Panc1 (cell line): Measurements from ENCODE around the gene SLC29A1. TPM values are rescaled to one million over a fixed set of nuclear protein-coding genes. Genes with fewer than 3 reads are reported as not detected.

Experiments used
- ATAC-seq: fragments of 200-7000 bp; cut with Tn5 transposase; 2 replicates; pipeline ENCODE4 v1.9.1; 2020; ENCODE audit warnings: mild to moderate bottlenecking, moderate library complexity
- BruUV-seq: library from RNA; stranded (reverse); fragments of 400-500 nt; replicated peaks from 2 replicates; lab custom pipeline; 2021; lab: Mats Ljungman, UMichigan
- CTCF ChIA-PET: fragments of 300-600 bp; sonication (Branson Sonifier 250); formaldehyde crosslinking; loops from one replicate; lab custom pipeline; 2022; ENCODE audit warnings: antibody characterized with exemption; lab: Charles Lee
- POLR2A ChIA-PET: fragments of 300-600 bp; sonication (Branson Sonifier 250); formaldehyde crosslinking; loops from one replicate; lab custom pipeline; 2022; ENCODE audit warnings: antibody characterized with exemption; lab: Charles Lee
- DNase-seq: peaks from one replicate; pipeline ENCODE4 v3.0.0-alpha.2; 2010; ENCODE audit warnings: low read depth, low spot score
- H3K27ac ChIP-seq: 2 replicates; pipeline ENCODE4 v1.5.1; 2011; ENCODE audit warnings: mild to moderate bottlenecking, low read length, inconsistent platforms
- H3K27me3 ChIP-seq: fragments of 200-500 bp; sonication (Bioruptor generic); 2 replicates; pipeline ENCODE4 v1.6.0; 2014; ENCODE audit warnings: low read length, inconsistent platforms; ENCODE audit not compliant: control insufficient read depth, insufficient read depth
- H3K36me3 ChIP-seq: fragments of 200-500 bp; sonication (Bioruptor generic); 2 replicates; pipeline ENCODE4 v1.5.1; 2014; ENCODE audit warnings: inconsistent platforms, mild to moderate bottlenecking, low read length, moderate library complexity; ENCODE audit not compliant: control insufficient read depth, insufficient read depth
- H3K4me1 ChIP-seq: 2 replicates; pipeline ENCODE4 v1.5.1; 2011; ENCODE audit warnings: inconsistent platforms, mild to moderate bottlenecking, low read length, moderate library complexity; ENCODE audit not compliant: control insufficient read depth, insufficient read depth
- H3K4me3 ChIP-seq, 2 experiments: 2 replicates each; pipeline ENCODE4 v1.5.1; 2011 to 2012; ENCODE audit warnings: low read depth in 2 of 2, low read length in 2 of 2, mild to moderate bottlenecking in 2 of 2, inconsistent platforms in 1 of 2, moderate library complexity in 1 of 2
- H3K9me3 ChIP-seq: fragments of 200-500 bp; sonication (Bioruptor generic); 2 replicates; pipeline ENCODE4 v1.5.1; 2014; ENCODE audit warnings: low read depth, mild to moderate bottlenecking, inconsistent platforms, low read length, moderate library complexity; ENCODE audit not compliant: control insufficient read depth, insufficient read depth
- CTCF ChIP-seq: fragments of 450-650 bp; IDR thresholded peaks from 2 replicates; pipeline ENCODE4 v1.5.1; 2017; ENCODE audit warnings: mild to moderate bottlenecking
- POLR2AphosphoS5 ChIP-seq: IDR thresholded peaks from 2 replicates; pipeline ENCODE4 v1.6.1; 2012; ENCODE audit warnings: mild to moderate bottlenecking, low read depth, low read length, moderate library complexity
- REST ChIP-seq, 2 experiments: IDR thresholded peaks; 2 replicates each; pipeline ENCODE4 v1.6.1; 2011 to 2012; ENCODE audit warnings: low read depth in 2 of 2, control low read depth in 1 of 2, low read length in 1 of 2, mild to moderate bottlenecking in 1 of 2, moderate library complexity in 1 of 2; ENCODE audit not compliant: insufficient read depth in 1 of 2
- SIN3A ChIP-seq: IDR thresholded peaks from 2 replicates; pipeline ENCODE4 v1.6.1; 2012; ENCODE audit warnings: low read depth, mild to moderate bottlenecking, low read length, moderate library complexity, borderline replicate concordance; ENCODE audit not compliant: insufficient read depth
- TCF7L2 ChIP-seq: IDR thresholded peaks from 2 replicates; pipeline ENCODE4 v1.6.1; 2011; ENCODE audit warnings: mild to moderate bottlenecking, low read depth, low read length, inconsistent platforms
- in situ Hi-C: cut with HindIII; loops from 2 replicates; pipeline ENCODE4 v1.10.0; 2016; ENCODE audit warnings: low sequenced_read_pairs, low pct_unique_long_range_greater_than_20kb
- intact Hi-C: fragments of 100-400 bp; cut with micrococcal nuclease; formaldehyde crosslinking; loops from one replicate; pipeline ENCODE4 v1.10.0; 2022; ENCODE audit not compliant: unreplicated experiment
- total RNA-seq: library from RNA; stranded (reverse); gene quantifications from one replicate; pipeline ENCODE4 v1.2.1, GENCODE V29; 2021; ENCODE audit not compliant: unreplicated experiment

Gene SLC29A1
- total RNA-seq, 1 experiment from 2014 or later, result 263 TPM

DNA sequence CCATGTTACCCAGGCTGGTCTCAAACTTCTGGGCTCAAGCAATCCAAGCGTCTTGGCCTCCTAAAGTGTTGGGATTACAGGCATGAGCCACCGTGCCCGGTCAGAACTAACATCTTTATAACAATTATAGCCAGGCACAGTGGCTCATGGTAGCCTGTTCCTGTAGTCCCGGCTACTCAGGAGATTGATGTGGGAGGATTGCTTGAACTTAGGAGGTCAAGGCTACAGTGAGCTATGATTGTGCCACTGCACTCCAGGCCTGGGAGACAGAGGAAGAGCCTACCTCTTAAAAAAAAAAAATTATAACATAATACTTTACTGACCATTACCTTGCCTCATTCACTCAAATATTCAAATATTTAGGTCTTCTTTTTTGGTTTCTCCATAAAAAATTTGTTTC, 23.5 kb upstream of the SLC29A1 start:
- ChIA-PET POLR2A (no interaction called here), CTCF (no interaction called here)
- intact Hi-C loops, result no loop called here
- ATAC-seq (no peak), DNase-seq (no peak)
- no peaks in the 10 kb centered on the region for H3K36me3 ChIP-seq
- peaks cover 29% of the 10 kb centered on the region for H3K4me1 ChIP-seq
- H3K27ac ChIP-seq, result no peak overlapping the region
- no peak for TF ChIP-seq REST (IDR thresholded peaks at IDR 0.05; ENCODE audit: insufficient read depth in 1 of 2, low read depth in 2 of 2, low read length in 1 of 2)
- no peak for TF ChIP-seq CTCF
- no peak for TF ChIP-seq POLR2AphosphoS5
- no peak for TF ChIP-seq SIN3A
- TF ChIP-seq TCF7L2, result no peak
- H3K4me3 ChIP-seq, result no peak overlapping the region
- no TSS peak for BruUV-seq
- in situ Hi-C loops, result no loop called here
- H3K27me3 ChIP-seq, result no peaks in the 10 kb centered on the region
- no peaks in the 10 kb centered on the region for H3K9me3 ChIP-seq

DNA sequence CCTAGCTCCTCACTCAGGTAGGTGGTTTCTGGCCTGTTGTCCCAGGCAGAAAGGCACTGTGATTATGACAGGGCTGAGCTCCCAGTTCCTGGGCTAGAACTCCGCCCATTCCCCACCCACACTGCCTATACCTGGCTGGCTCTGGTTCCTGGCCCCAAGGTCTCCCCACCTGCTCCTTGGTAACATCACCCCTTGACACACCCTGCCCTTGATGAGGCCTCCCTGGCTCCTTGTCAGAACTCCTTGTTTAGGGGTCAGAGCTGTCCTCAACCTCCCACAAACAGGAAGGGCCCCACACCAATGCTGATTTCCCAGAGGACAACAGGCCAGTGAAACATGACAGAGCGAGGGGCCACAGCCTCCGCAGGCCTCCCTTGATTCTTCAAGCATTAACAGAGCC, 22.2 kb upstream of the SLC29A1 start:
- CTCF ChIA-PET, result no interaction called here
- POLR2A ChIA-PET, result no interaction called here
- TF ChIP-seq REST (IDR thresholded peaks at IDR 0.05; ENCODE audit: insufficient read depth in 1 of 2, low read depth in 2 of 2, low read length in 1 of 2), result no peak
- TF ChIP-seq CTCF, result no peak
- TF ChIP-seq SIN3A, result no peak
- no peak for TF ChIP-seq POLR2AphosphoS5
- no peak for TF ChIP-seq TCF7L2
- intact Hi-C loops (no loop called here), in situ Hi-C loops (no loop called here)
- no TSS peak for BruUV-seq
- DNase-seq, result no peak
- Histone ChIP-seq H3K4me3 (no peak overlapping the region), H3K4me1 (peaks cover 30% of the 10 kb centered on the region), H3K27me3 (no peaks in the 10 kb centered on the region), H3K36me3 (no peaks in the 10 kb centered on the region), H3K27ac (no peak overlapping the region), H3K9me3 (no peaks in the 10 kb centered on the region)
- ATAC-seq, result no peak
